ENCODE data around the gene MAGI2. TPM values are rescaled to one million over a fixed set of nuclear protein-coding genes. Genes with fewer than 3 reads are reported as not detected.

MAGI2 gene
- total and polyA plus RNA-seq, 2 donors from 2014 or later: 4.4 to 9.0 TPM

- intact Hi-C loops (cut with DNase I): no loop called here
- Histone ChIP-seq H3K4me3 (ENCODE audit: low read length in 3 of 3) (no peak overlapping the region), H3K27me3 (ENCODE audit: control insufficient read depth, insufficient read depth, low read length) (no peaks in the 10 kb centered on the region), H3K27ac (ENCODE audit: low read depth in 2 of 2, low read length in 2 of 2) (no peak overlapping the region), H3K9ac (ENCODE audit: low read length in 3 of 3) (no peak overlapping the region), H3K36me3 (ENCODE audit: control insufficient read depth in 2 of 3, insufficient read depth in 3 of 3, low read length in 3 of 3) (no peaks in the 10 kb centered on the region), H3K4me1 (ENCODE audit: control insufficient read depth in 2 of 3, insufficient read depth in 2 of 3, low read depth in 1 of 3, low read length in 3 of 3) (no peaks in the 10 kb centered on the region), H3K9me3 (ENCODE audit: control insufficient read depth in 2 of 3, insufficient read depth in 1 of 3, low read length in 3 of 3) (no peaks in the 10 kb centered on the region)
- TF ChIP-seq CTCF (IDR thresholded peaks at IDR 0.05; ENCODE audit: borderline replicate concordance, extremely low read depth, insufficient read depth): no peak
- DNase-seq (no peak), FAIRE-seq (no peak)
These were observed 979.7 kb downstream of the MAGI2 start for GRCh38 chr7:78473571-78474301.

GRCh38 chr7:78473021-78473420 is 980.4 kb downstream of the MAGI2 start:
- no peak for FAIRE-seq
- no peak for DNase-seq

GRCh38 chr7:78472519-78472918 is 980.9 kb downstream of the MAGI2 start:
- intact Hi-C loops (cut with DNase I): no loop called here
- no peaks in the 10 kb centered on the region for H3K4me1 ChIP-seq (ENCODE audit: control insufficient read depth in 2 of 3, insufficient read depth in 2 of 3, low read depth in 1 of 3, low read length in 3 of 3)
- H3K27me3 ChIP-seq (ENCODE audit: control insufficient read depth, insufficient read depth, low read length): no peaks in the 10 kb centered on the region
- no peaks in the 10 kb centered on the region for H3K36me3 ChIP-seq (ENCODE audit: control insufficient read depth in 2 of 3, insufficient read depth in 3 of 3, low read length in 3 of 3)
- TF ChIP-seq CTCF (IDR thresholded peaks at IDR 0.05; ENCODE audit: borderline replicate concordance, extremely low read depth, insufficient read depth): no peak
- H3K4me3 ChIP-seq (ENCODE audit: low read length in 3 of 3): no peak overlapping the region
- FAIRE-seq: no peak
- no peak overlapping the region for H3K27ac ChIP-seq (ENCODE audit: low read depth in 2 of 2, low read length in 2 of 2)
- no peaks in the 10 kb centered on the region for H3K9me3 ChIP-seq (ENCODE audit: control insufficient read depth in 2 of 3, insufficient read depth in 1 of 3, low read length in 3 of 3)
- DNase-seq: no peak
- H3K9ac ChIP-seq (ENCODE audit: low read length in 3 of 3): no peak overlapping the region

More at GRCh38 chr7:78473021-78473420, 980.4 kb downstream of the MAGI2 start:
- no peak overlapping the region for H3K27ac ChIP-seq (ENCODE audit: low read depth in 2 of 2, low read length in 2 of 2)
- no peak overlapping the region for H3K9ac ChIP-seq (ENCODE audit: low read length in 3 of 3)
- no peak overlapping the region for H3K4me3 ChIP-seq (ENCODE audit: low read length in 3 of 3)
- no peaks in the 10 kb centered on the region for H3K27me3 ChIP-seq (ENCODE audit: control insufficient read depth, insufficient read depth, low read length)
- no peaks in the 10 kb centered on the region for H3K36me3 ChIP-seq (ENCODE audit: control insufficient read depth in 2 of 3, insufficient read depth in 3 of 3, low read length in 3 of 3)
- no peak for TF ChIP-seq CTCF (IDR thresholded peaks at IDR 0.05; ENCODE audit: borderline replicate concordance, extremely low read depth, insufficient read depth)
- intact Hi-C loops (cut with DNase I): no loop called here
- H3K9me3 ChIP-seq (ENCODE audit: control insufficient read depth in 2 of 3, insufficient read depth in 1 of 3, low read length in 3 of 3): no peaks in the 10 kb centered on the region
- H3K4me1 ChIP-seq (ENCODE audit: control insufficient read depth in 2 of 3, insufficient read depth in 2 of 3, low read depth in 1 of 3, low read length in 3 of 3): no peaks in the 10 kb centered on the region
